NOMO-1 treated with DMSO at 0.1 percent for 48 hours (cell line): ENCODE data around the gene SLC9A7.
A peak's percentile ranks its signal among the peaks of the same experiment; 100 is the strongest.

Experiments
- DNase-seq: peaks from one replicate; lab custom pipeline; 2025; ENCODE audit not compliant: unreplicated experiment; lab: John Stamatoyannopoulos, UW

SLC9A7 gene

GRCh38 chrX:46611658-46612362, 147.1 kb downstream of the SLC9A7 start:
- DNase-seq = no peak

GRCh38 chrX:46610070-46610658, 148.8 kb downstream of the SLC9A7 start:
- no peak for DNase-seq

- no peak for DNase-seq
Observed at GRCh38 chrX:46607916-46608315, 151.0 kb downstream of the SLC9A7 start.

- DNase-seq = no peak
Observed at GRCh38 chrX:46602468-46603102, 156.3 kb downstream of the SLC9A7 start.

GRCh38 chrX:46601283-46601682, 157.6 kb downstream of the SLC9A7 start:
- DNase-seq = no peak

GRCh38 chrX:46599051-46599560, 159.8 kb downstream of the SLC9A7 start:
- no peak for DNase-seq

- DNase-seq = no peak
Observed at GRCh38 chrX:46597771-46598170, 161.1 kb downstream of the SLC9A7 start.

GRCh38 chrX:46597208-46597607, 161.7 kb downstream of the SLC9A7 start:
- DNase-seq = no peak

GRCh38 chrX:46595084-46595483, 163.8 kb downstream of the SLC9A7 start:
- DNase-seq = no peak

- no peak for DNase-seq
Observed at GRCh38 chrX:46589977-46590723, 168.8 kb downstream of the SLC9A7 start.

GRCh38 chrX:46588263-46588662, 170.7 kb downstream of the SLC9A7 start:
- DNase-seq = peak; percentile 5

- no peak for DNase-seq
Observed at GRCh38 chrX:46587753-46588171, 171.2 kb downstream of the SLC9A7 start.

GRCh38 chrX:46587158-46587557, 171.8 kb downstream of the SLC9A7 start:
- no peak for DNase-seq

- no peak for DNase-seq
Observed at GRCh38 chrX:46584736-46585135, 174.2 kb downstream of the SLC9A7 start.

- peak; percentile 23 for DNase-seq
Observed at GRCh38 chrX:46582966-46583365, 176.0 kb downstream of the SLC9A7 start.

- no peak for DNase-seq
Observed at GRCh38 chrX:46582325-46582724, 176.6 kb downstream of the SLC9A7 start.

GRCh38 chrX:46580613-46581012, 178.3 kb downstream of the SLC9A7 start:
- no peak for DNase-seq

GRCh38 chrX:46579250-46579649, 179.7 kb downstream of the SLC9A7 start:
- no peak for DNase-seq

GRCh38 chrX:46577221-46578005, 181.5 kb downstream of the SLC9A7 start:
- DNase-seq = no peak

GRCh38 chrX:46576458-46576857, 182.5 kb downstream of the SLC9A7 start:
- no peak for DNase-seq

GRCh38 chrX:46575991-46576392, 182.9 kb downstream of the SLC9A7 start:
- peak; percentile 12 for DNase-seq
